ENCODE results near the gene MANF.

The MANF gene

GRCh38 chr3:51436998-51437639 is 52.0 kb downstream of the MANF start:
- DNase-seq, result no peak

All from NCI-H187 treated with DMSO at 0.1 percent for 48 hours (cell line).